NT2/D1 (cell line): ENCODE results near the gene ZNF322.

Experiments used
- YY1 ChIP-seq: IDR thresholded peaks from 2 replicates; pipeline ENCODE4 v1.6.1; 2011; ENCODE audit not compliant: insufficient read length, insufficient read depth
- ZNF274 ChIP-seq: IDR thresholded peaks from 2 replicates; pipeline ENCODE4 v1.6.1; 2011; ENCODE audit warnings: mild to moderate bottlenecking, low read depth, low read length

GRCh38 chr6:26604797-26605196 is 54.7 kb downstream of the ZNF322 start:
- TF ChIP-seq ZNF274 = no peak
- TF ChIP-seq YY1 = no peak
